Measurements from ENCODE around the gene ANKFN1.

The ANKFN1 gene

GRCh38 chr17:56262803-56263202 is 109.5 kb downstream of the ANKFN1 start:
- H4K20me1 ChIP-seq (ENCODE audit: insufficient read depth, low read length) = no peaks in the 10 kb centered on the region
- no peaks in the 10 kb centered on the region for H3K9me3 ChIP-seq (replicated peaks; ENCODE audit: insufficient read depth, low read length)
- no peak overlapping the region for H3K4me2 ChIP-seq (ENCODE audit: low read depth, low read length)
- no peaks in the 10 kb centered on the region for H3F3A ChIP-seq (ENCODE audit: insufficient read depth, low read length)
- H3K9me2 ChIP-seq (replicated peaks; ENCODE audit: insufficient read depth, low read length) = no peaks in the 10 kb centered on the region
- no peak for DNase-seq
- H2AFZ ChIP-seq (ENCODE audit: low read length) = no peak overlapping the region
- H3K9ac ChIP-seq (ENCODE audit: low read length) = no peak overlapping the region
- no peak for TF ChIP-seq CTCF (IDR thresholded peaks at IDR 0.05; ENCODE audit: low read length)
- no peak for TF ChIP-seq EZH2phosphoT487 (IDR thresholded peaks at IDR 0.05; ENCODE audit: low read length)
- no peak for TF ChIP-seq EZH2 (optimal IDR thresholded peaks at IDR 0.05; ENCODE audit: low read depth, low read length)
- H3K27ac ChIP-seq (ENCODE audit: low read length) = no peak overlapping the region
- H3K4me1 ChIP-seq (ENCODE audit: low read length) = no peaks in the 10 kb centered on the region
- no peak overlapping the region for H3K4me3 ChIP-seq (ENCODE audit: low read length)
- H3K27me3 ChIP-seq (replicated peaks; ENCODE audit: insufficient read depth, low read length) = no peaks in the 10 kb centered on the region
- H3K79me2 ChIP-seq (ENCODE audit: low read length) = no peaks in the 10 kb centered on the region
- no peaks in the 10 kb centered on the region for H3K36me3 ChIP-seq (replicated peaks; ENCODE audit: insufficient read depth, low read length)

- DNase-seq = no peak
- no peak overlapping the region for H3K4me3 ChIP-seq (ENCODE audit: low read length)
- H3K27me3 ChIP-seq (replicated peaks; ENCODE audit: insufficient read depth, low read length) = no peaks in the 10 kb centered on the region
- no peak overlapping the region for H3K4me2 ChIP-seq (ENCODE audit: low read depth, low read length)
- no peaks in the 10 kb centered on the region for H3K4me1 ChIP-seq (ENCODE audit: low read length)
- no peaks in the 10 kb centered on the region; the same call in 1 of the 2 replicates for H3K9me2 ChIP-seq (replicated peaks; ENCODE audit: insufficient read depth, low read length)
- H3K36me3 ChIP-seq (replicated peaks; ENCODE audit: insufficient read depth, low read length) = no peaks in the 10 kb centered on the region
- no peak overlapping the region for H3K27ac ChIP-seq (ENCODE audit: low read length)
- H3K9ac ChIP-seq (ENCODE audit: low read length) = no peak overlapping the region
- no peak for TF ChIP-seq CTCF (IDR thresholded peaks at IDR 0.05; ENCODE audit: low read length)
- no peak for TF ChIP-seq EZH2phosphoT487 (IDR thresholded peaks at IDR 0.05; ENCODE audit: low read length)
- H3K79me2 ChIP-seq (ENCODE audit: low read length) = no peaks in the 10 kb centered on the region
- no peaks in the 10 kb centered on the region for H3F3A ChIP-seq (ENCODE audit: insufficient read depth, low read length)
- no peak overlapping the region for H2AFZ ChIP-seq (ENCODE audit: low read length)
- H3K9me3 ChIP-seq (replicated peaks; ENCODE audit: insufficient read depth, low read length) = no peaks in the 10 kb centered on the region
- H4K20me1 ChIP-seq (ENCODE audit: insufficient read depth, low read length) = no peaks in the 10 kb centered on the region
Measured at GRCh38 chr17:56269556-56270389, 116.5 kb downstream of the ANKFN1 start.

GRCh38 chr17:56274491-56274890 is 121.2 kb downstream of the ANKFN1 start:
- Histone ChIP-seq H2AFZ (ENCODE audit: low read length) (no peak overlapping the region), H3K79me2 (ENCODE audit: low read length) (no peaks in the 10 kb centered on the region), H3K9ac (ENCODE audit: low read length) (no peak overlapping the region), H3K36me3 (replicated peaks; ENCODE audit: insufficient read depth, low read length) (no peaks in the 10 kb centered on the region), H3F3A (ENCODE audit: insufficient read depth, low read length) (no peaks in the 10 kb centered on the region), H3K9me3 (replicated peaks; ENCODE audit: insufficient read depth, low read length) (no peaks in the 10 kb centered on the region), H3K27ac (ENCODE audit: low read length) (no peak overlapping the region), H3K4me3 (ENCODE audit: low read length) (no peak overlapping the region), H3K4me1 (ENCODE audit: low read length) (no peaks in the 10 kb centered on the region), H4K20me1 (ENCODE audit: insufficient read depth, low read length) (no peaks in the 10 kb centered on the region), H3K9me2 (replicated peaks; ENCODE audit: insufficient read depth, low read length) (no peaks in the 10 kb centered on the region), H3K4me2 (ENCODE audit: low read depth, low read length) (no peak overlapping the region), H3K27me3 (replicated peaks; ENCODE audit: insufficient read depth, low read length) (no peaks in the 10 kb centered on the region)
- DNase-seq = no peak
- TF ChIP-seq CTCF (IDR thresholded peaks at IDR 0.05; ENCODE audit: low read length) (no peak), EZH2 (optimal IDR thresholded peaks at IDR 0.05; ENCODE audit: low read depth, low read length) (no peak), EZH2phosphoT487 (IDR thresholded peaks at IDR 0.05; ENCODE audit: low read length) (no peak)

Measured in MM.1S (cell line).